DOHH2 (cell line): ENCODE data around the gene SLC12A7.

Experiments
- EZH2phosphoT487 ChIP-seq: fragments of 200-600 bp; sonication (generic); IDR thresholded peaks from 2 replicates; pipeline ENCODE4 v1.6.1; 2017; ENCODE audit warnings: borderline replicate concordance, mild to moderate bottlenecking, antibody characterized with exemption, low read length, moderate library complexity, mixed read lengths
- TF ChIP-seq, protein P1 (sequence below): fragments of 200-600 bp; sonication (generic); IDR thresholded peaks from one replicate; pipeline ENCODE4 v1.5.1; 2014; ENCODE audit warnings: antibody characterized with exemption, mild to moderate bottlenecking, low read depth, low read length; ENCODE audit not compliant: poor library complexity, severe bottlenecking

DNA sequence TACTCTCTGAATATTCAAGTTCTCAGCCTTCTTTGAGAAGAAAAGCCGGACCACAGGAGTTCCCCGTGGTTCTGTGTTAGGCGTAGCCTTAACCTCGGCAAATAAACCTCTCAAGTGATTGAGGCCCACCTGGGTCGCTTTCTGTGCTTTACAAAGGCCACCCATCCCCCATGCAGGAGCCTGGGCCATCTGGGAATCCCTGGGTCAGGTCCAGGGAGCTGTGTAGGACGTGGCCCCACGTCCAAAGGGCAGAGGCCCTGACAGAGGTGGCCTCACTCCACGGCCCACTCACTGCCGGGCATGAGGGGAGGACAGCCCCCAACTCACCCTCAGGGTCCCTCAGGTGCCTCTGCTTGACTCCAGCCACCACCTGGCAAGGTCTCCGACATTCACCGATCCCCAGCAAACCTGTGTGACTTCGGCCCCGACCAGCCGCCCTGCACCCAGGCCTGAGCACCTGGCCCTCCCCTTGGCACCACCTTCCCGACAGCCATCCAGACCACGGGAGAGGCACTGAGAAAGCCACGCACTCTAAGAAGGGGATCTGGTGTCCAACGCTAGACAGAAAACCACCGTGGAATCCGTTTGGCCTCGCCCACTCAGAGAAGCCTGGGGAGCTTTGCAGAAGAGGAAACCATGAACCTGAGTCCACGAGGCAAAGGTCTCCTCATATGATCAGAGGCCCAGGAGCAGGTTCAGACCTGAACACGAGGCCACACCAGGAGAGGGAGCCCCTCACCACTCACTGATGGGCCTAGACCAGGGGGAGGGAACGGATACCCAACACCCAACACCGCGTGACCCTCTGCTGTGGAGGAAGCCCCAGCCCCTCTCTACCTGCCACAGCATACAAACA lies 4.5 kb downstream of the SLC12A7 start:
- TF ChIP-seq, protein P1, sequence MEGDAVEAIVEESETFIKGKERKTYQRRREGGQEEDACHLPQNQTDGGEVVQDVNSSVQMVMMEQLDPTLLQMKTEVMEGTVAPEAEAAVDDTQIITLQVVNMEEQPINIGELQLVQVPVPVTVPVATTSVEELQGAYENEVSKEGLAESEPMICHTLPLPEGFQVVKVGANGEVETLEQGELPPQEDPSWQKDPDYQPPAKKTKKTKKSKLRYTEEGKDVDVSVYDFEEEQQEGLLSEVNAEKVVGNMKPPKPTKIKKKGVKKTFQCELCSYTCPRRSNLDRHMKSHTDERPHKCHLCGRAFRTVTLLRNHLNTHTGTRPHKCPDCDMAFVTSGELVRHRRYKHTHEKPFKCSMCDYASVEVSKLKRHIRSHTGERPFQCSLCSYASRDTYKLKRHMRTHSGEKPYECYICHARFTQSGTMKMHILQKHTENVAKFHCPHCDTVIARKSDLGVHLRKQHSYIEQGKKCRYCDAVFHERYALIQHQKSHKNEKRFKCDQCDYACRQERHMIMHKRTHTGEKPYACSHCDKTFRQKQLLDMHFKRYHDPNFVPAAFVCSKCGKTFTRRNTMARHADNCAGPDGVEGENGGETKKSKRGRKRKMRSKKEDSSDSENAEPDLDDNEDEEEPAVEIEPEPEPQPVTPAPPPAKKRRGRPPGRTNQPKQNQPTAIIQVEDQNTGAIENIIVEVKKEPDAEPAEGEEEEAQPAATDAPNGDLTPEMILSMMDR, result peak; percentile 20
- TF ChIP-seq EZH2phosphoT487, result no peak
